ENCODE results near the gene IP6K3.

IP6K3 gene

DNA sequence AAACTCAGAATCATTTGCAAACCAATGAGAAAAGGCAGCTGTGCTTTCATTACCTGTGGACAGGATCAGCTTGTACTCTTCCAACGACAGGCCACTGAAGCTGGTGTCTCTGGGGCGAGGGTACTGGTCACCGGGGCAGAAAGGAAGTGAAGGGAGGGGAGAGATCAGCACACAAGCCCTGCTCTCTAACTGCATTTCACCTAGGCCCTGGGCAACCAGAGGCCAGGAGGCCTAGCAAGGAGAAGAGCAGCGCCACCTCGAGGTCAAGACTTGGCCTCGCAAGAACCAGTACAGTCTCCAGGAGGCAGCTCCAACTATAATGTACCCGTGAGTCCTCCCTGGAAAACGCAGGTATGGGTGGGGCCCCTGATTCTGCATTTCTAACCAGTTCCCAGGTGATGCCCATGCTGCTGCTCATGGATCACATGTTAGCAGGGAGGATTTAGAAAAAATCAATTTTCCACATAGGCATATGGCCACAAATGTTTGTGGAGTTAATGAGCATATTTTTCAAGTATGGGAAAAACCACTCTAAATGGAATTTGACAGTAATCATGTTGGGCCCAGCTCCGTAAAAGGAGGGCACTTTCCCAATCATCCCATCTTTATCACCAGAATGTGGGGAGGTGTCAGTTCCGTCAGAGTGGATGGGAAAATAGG, 46.2 kb downstream of the IP6K3 start:
- DNase-seq: no peak

DNA sequence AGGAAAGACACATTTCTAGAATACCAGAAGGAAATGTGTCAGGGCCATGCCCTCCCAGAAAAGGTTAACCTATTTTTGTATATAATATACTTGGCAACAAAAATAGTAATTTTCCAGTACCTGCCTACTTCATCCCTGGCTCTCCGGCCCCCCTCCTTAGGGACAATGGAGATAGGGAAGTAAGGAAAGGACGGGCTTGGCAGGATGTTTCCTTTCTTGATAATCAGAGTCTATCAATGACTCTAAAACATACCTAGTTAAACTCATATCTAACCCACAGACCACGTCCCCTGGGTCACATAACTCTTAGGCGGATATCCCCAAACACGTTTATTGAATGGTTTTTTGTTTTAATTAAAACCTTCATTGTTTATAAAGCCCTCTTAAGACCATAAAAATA, 47.0 kb downstream of the IP6K3 start:
- no peak for DNase-seq

DNA sequence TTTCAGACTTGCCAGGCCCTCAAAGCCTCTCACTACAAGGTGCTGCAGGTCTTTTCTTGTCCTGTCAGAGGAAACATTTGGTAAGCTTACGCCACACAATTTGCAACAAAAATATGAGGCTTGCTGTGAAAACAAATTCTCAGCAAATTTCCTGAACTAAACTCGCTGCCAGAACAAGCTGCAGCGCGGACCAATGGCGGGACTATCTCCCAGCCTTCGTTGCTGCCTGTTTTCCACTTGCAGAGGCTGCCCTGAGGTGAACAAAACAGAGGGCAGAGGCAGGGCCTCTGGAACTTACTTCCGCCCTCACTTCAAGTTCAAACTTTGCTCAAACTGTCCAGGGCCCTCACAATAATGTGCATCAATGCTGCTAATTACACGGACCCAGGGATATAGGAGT, 47.6 kb downstream of the IP6K3 start:
- no peak for DNase-seq

DNA sequence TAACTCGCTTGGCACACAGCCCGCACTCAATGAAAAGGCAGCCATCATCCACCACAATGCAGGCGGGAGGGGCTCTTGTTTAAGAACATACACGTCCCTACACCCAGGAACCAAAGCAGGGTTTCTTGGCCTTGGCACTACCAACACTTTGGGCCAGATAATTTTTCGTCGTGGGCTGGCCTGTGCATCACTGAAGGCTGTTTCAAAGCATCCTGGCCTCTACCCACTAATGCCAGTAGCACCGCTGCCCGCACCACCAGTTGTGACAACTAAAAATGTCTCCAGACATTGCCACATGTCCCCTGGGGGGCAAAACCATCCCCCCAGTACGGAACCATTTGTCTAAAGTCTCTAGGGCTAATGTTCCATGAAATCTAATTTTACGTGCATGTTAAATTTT, 48.2 kb downstream of the IP6K3 start:
- DNase-seq: no peak

DNA sequence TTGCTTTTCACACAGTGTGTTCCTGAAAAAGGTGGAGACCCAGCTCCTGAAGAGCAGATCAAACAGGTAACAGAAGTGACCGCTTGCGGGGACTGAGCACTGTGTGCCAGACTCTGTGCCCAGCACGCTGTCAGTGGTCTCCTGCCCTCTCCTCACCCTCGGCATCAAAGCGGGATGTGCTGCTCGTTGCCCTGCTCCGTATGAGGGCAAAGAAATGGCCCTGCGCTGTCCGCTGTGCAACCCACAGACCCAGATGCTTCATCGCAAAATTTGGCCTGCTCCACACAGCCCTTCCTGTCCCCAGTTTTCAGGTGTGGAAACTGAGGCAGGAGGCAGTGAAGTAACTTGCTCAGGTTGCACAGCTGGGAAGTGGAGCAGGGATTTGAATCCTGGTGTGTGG, 48.9 kb downstream of the IP6K3 start:
- no peak for DNase-seq

DNA sequence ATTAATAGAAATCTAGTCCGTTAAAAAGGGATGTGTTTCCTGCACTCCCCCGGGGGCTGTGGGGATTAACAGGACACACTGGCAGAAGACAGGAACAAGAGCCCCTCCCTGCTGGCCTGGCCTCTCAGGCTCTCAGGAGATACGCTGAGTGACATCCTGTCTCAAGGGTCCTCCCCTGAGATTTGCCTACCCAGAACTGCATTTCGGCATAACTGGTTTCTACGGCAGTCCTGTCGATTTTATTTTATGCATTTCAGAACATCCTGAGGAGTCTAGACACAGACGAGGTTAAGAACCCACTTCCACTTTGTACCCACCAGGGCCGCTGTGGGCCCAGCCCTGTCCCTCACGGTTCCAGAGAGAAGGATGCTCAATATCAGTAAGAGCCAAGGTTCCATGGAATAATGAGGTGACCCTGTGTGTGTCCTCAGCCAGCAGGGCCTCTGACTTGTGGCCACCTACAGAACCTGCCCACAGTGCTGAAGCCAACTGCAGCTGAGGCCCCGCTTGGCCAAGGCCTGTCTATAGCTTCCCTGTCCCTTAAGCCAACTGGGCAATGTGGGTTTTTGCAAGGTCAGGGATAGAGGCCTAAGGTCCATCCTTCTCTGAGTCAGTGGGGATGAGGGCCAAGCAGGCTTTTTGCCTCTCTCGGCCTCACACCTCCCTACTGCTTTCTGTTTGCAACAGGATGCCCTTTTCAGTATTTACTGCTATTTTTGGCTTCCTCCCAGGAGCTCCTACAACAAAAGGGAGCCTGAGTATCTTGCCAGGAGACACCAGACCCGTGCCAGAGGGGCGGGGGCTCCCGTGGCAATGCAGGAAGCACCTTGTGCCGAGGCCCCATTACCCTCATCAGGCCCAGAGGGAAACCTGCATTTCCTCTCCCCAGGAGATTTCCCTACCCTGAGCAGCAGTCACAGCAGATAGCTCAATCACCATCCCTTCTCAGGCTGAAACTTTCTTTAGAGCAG, 49.9 kb downstream of the IP6K3 start:
- no peak for DNase-seq

DNA sequence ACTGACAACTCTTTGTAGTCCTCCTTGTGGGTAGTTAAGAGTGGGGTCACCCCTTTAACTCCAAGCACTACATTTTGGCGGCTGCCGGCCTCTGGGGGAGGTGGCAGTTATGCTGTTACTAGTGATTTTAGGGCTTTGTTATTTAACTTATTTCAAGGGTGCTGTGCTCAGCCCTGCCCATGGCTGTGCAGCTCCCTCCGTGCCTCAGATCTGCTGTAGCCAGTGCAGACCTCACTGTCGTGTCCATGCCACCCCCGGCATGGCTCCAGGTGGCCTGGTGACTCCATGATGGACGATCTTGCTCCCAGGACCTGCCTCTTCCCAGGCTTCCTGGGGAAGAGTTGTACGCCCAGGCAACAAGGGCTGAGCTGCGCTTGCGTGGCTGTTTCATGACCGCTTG, 50.6 kb downstream of the IP6K3 start:
- no peak for DNase-seq

DNA sequence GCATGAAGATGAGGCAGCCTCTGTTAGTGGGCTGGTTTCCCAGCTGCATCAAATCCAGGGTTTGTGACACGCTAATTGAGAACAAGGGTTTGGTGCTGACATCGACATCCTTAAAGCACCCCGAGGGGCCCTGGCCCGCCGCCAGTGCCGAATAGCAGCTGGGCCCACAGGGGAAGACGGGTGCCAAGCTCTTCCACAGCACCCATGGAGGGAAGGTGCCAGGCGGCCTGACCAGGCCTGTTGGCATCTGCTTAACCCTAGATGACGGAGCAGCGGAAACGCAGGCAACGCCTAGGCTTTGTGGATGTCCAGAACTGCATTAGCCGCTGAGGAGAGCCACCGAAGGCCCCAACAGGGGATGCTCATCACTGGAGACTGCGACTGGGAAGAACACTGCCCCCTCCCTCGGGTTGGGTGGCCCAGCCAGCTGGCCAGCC, 51.2 kb downstream of the IP6K3 start:
- DNase-seq: no peak

DNA sequence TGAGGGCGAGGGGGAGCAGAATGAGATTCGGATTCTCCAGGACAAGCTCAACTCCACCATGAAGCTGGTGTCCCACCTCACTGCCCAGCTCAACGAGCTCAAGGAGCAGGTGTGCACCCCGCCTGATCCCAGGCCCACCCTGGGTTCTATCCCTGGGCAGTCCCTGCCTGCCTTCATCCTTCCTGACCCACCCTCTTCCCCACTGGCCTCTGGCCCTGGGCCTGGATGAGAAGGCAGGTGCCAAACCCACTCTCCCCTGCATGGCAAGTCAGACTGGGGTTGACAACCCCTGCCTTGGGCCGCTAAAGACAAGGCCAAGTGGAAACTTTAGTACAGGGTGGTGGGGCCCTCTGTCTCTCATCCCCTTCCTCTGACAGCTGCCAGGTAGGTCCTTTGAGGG, 51.7 kb downstream of the IP6K3 start:
- DNase-seq: no peak

DNA sequence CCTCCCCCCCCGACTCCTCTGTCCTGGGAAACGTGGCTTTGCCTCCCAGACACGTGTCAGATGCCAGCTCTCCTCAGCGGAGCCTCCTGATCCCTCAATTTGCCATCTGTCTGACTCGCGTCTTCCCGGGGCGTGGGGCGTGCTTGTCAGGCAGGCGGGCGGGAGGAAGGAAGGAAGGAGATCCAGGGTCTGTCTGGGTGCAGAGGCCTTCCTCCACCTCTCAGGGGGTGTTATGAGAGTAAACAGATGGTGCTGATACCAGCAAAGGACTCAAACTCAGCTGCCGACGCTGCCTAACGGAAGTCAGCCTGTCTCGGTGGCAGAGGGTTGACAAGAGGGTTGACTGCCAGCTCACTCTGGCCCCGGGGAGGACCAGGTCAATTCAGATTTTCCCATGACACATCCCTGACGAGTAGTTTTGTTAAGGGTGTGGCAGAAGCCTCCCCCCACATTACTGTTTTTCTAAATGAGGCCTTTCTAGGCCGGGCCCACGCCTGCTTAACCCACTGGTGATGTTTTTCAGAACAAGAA, 52.2 kb downstream of the IP6K3 start:
- DNase-seq: peak; percentile 98

DNA sequence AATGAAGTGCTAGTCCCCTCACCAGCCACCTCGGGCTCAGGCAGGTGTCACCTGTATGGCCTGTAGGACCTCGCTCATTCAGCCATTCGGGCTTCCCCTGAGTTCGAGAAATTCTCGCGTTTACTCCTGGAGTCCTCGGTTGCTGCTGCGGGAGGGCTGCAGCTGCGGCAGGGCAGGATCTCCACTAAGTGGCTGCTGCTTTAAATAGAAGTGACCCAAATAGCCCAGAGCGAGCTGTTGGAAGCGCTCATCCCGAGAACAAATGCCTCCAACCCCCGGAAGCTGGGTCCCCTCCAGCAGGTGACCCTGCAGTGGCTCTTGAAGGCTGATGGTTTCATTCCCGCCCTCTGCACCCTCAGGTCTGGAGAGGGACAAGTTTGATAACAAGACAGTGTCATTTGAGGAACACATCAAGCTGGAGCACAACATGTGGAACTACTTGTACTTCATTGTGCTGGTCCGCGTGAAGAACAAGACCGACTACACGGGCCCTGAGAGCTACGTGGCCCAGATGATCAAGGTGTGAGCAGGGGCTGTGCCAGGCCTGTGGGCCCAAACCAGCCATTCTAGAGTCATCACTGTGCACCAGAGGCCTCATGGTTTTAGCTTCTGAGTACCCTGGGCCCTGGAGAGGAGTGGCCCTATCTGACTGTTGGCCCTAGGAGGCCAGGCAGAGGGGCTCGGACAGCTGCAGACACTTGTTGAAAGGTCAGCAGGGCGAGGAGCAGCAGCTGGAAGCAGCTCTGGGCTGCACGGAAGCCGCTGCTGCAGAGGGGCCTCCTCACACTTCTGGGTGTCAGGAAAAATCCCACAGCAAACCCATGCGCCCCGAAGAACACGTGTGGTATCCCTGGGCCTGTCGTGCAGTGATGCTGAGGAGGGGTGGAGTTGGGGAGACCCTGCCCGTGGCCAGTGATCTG, 53.3 kb downstream of the IP6K3 start:
- DNase-seq: no peak

DNA sequence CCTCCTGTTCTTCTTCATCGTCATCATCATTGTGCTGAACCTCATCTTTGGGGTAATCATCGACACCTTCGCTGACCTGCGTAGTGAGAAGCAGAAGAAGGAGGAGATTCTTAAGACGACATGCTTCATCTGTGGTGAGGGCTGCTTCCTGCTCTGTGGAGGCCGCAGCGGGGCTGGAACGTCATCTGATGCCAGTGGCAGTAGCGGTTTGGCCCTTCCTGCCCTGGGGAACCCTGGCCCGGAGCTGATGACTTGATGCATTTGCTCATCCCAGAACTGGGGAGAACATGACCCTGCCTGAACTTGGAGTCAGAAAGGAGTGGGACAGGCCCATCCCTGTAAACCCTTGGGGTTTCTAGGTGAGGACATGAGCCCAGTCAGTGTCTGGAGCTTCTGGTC, 53.9 kb downstream of the IP6K3 start:
- DNase-seq: no peak

DNA sequence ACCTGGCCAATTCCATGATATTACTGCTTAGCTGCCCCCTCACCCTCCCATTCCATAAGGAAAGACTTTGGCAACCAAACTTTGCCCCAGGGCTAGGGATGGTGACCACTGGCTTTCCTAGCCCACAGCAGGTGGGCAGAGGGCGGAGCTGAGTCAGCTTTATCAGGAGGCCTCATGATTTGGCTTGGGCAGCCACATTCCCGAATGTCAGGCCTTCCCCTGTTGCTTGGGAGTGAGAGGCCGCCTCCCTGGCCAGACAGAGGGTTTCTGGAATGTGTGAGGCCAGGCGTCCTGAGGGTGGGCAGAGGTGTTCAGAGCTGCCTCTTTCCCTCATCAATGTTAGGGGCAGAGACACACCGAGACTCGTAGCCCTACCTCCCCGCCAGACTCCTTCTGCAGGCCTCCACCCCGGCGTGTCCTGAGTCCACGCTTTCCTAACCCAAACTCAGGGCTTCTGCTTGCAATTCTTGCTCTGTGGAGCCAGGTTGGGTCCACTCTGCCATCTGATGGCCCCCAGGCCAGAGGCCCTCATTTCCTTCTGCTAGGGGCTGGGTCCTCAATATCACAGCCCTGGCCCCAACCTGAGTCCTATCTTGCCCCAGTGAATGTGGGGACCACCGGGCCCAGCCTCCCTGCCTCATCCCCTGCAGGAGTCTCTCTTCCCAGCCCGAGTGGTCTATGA, 54.5 kb downstream of the IP6K3 start:
- DNase-seq: no peak

DNA sequence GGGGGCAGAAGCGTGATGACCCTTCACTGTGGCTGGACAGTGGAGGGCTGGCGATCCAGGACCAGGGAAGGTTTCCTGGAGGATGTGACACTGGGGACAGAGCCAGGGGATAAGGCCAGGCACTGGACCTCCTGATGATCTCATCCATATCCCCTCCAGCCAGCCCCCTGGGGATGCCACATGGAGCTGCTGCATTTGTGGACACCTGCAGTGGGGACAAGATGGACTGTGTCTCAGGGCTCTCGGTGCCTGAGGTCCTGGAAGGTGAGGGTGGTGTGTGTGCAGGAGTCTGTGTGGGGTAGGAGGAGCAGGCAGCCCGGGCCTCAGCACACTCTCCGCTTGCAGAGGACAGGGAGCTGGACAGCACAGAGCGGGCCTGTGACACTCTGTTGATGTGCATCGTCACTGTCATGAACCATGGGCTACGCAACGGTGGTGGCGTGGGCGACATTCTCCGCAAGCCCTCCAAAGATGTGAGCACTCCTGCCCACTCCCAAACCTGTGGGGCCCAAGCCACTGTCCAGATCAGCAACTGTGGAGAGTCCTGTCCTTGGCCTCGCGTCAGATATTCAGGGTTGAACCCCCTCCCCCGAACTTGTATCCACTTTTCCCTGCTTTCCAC, 55.1 kb downstream of the IP6K3 start:
- no peak for DNase-seq

DNA sequence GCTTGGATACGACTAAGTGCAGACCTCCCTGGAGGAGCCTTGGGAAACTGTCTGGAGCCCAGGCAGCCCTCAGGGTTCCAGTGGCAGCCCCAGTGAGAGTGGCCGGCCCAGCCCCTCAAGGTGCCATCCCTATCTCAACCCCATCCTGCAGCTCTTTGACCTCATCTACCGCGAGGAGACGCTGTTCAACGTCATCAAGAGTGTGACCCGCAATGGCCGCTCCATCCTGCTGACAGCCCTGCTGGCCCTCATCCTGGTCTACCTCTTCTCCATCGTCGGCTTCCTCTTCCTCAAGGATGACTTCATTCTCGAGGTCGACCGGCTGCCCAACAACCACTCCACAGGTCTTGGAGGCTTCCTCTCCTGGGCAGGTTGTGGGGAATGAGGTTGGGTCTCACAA, 55.9 kb downstream of the IP6K3 start:
- no peak for DNase-seq

DNA sequence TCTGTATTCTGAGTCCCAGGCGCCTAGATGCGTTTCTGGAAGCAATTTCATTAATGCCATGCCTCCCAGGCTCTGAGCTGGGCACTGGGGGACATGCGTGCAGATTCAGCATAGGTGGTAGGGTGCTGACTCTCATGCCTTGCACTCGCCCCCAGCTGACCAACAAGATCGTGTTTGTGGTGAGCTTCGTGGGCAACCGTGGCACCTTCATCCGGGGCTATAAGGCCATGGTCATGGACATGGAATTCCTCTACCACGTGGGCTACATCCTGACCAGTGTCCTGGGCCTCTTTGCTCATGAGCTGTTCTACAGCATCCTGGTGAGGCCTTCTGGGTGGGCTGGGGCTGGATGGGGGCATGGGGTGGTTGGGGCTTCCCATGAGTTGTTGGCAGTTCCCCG, 56.8 kb downstream of the IP6K3 start:
- no peak for DNase-seq

DNA sequence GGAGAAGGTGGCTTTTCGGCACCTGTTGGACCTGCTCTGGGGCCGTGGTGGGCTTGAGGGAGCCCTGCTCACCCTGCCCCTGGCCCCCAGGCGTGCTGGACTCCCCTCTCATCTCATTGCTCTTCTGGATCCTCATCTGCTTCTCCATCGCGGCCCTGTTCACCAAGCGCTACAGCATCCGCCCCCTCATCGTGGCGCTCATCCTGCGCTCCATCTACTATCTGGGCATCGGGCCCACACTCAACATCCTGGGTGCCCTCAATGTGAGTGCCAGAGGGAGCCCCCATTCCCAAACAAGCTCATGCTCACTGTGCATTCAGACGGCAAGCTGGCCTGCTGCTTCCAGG, 57.6 kb downstream of the IP6K3 start:
- DNase-seq: no peak

DNA sequence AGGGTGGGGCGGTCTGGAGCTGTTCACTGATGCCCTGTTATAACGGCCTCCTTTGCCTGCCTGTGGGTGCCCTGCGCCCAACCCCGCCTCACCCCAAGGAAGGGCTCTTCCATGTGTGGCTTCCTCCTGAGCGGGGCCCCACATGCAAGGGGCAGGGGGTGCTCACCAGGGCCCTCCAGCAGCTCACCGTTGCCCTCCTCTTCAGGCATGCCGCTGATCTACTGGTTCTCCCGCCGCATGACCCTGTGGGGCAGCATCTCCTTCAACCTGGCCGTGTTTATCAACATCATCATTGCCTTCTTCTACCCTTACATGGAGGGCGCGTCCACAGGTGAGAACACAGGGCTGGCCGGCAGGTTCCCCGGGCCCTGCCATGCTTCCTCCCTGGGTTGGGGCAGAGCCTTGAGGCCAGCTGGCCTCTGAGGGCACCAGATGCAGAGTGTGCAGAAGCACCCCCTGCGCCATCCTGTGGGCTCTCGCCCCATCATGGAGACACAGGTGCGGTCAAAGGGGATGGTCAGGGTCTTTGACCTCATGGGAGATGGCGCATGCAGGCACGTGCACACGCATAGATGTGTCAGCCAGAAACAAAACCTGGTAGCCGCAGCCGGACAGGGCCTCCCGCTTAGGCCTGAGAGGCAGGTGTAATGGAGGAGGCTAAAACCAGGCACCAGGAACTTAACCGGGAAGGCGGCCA, 58.1 kb downstream of the IP6K3 start:
- no peak for DNase-seq

DNA sequence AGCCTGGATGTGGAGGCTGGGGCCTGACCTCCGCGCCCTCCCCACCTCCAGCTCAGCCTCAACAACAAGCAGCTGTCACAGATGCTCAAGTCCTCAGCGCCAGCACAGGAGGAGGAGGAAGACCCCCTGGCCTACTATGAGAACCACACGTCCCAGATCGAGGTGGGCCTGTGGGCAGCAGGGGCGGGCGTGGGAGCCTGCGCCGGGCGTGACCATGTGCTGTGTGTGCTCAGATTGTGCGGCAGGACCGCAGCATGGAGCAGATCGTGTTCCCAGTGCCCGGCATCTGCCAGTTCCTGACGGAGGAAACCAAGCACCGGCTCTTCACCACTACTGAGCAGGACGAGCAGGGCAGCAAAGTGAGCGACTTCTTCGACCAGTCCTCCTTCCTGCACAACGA, 58.7 kb downstream of the IP6K3 start:
- no peak for DNase-seq

DNA sequence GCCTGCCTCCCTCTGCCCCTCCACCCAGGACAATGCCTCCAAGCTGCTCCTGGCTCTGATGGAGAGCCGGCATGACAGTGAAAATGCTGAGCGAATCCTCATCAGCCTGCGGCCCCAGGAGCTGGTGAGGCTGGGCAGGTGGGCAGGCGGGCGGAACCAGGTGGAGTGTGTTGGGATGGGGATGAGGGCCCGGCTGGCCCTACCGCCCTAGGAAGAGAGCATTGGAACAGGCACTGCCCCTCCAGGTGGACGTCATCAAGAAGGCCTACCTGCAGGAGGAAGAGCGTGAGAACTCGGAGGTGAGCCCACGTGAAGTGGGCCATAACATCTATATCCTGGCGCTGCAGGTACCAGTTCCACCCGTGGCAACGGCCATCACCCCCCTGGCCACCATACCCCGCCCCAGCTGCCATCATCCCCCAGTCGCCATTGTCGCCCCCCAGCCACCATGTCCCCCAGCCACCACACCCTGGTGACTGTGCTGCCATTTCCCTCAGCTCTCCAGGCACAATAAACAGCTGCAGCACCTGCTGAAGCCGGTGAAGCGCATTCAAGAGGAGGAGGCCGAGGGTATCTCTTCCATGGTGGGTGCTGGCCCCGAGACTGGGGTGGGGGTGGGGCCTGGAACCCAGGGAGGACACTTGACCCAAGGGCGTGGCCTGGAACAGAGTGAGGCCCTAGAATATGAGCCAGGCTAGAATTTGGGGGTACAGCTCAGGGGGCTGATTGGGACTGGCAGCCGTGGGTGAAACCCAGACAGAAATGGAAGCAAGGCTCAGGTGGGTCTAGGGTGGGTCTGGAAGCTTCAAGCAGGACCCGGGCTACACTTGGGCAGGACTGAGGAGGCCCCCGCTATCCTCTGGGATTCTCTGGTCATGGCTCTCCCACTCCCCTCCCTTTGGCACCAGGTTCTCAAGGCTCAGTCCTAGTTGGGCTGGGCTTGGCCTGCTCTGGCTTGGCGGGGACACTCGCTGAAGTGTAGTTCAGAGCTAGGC, 59.4 kb downstream of the IP6K3 start:
- DNase-seq: no peak
